Adrenal gland (tissue), 5 donors: ENCODE measurements around the gene SETD4.

Experiments
- POLR2A ChIP-seq, 2 donors: fragments of 450-650 bp; IDR thresholded peaks; one replicate each; pipeline ENCODE4 v1.6.1; 2017; ENCODE audit warnings: antibody characterized with exemption in 2 of 2, mild to moderate bottlenecking in 2 of 2, moderate library complexity in 1 of 2
- TF ChIP-seq, protein P1 (sequence below), 6 experiments: fragments of 450-650 bp in 4 of 6; fragments of 200-600 bp in 2 of 6; sonication (generic) in 1 of 6; IDR thresholded peaks; 1 replicate in 5 of 6; 2 replicates in 1 of 6; pipeline versions ENCODE4 v1.5.1 to v1.8.0; 2016 to 2021; ENCODE audit warnings: antibody characterized with exemption in 6 of 6, mild to moderate bottlenecking in 2 of 6, moderate library complexity in 1 of 6
- donor health status: DM: no; HTN: no; CAD: no.

- TF ChIP-seq, protein P1, sequence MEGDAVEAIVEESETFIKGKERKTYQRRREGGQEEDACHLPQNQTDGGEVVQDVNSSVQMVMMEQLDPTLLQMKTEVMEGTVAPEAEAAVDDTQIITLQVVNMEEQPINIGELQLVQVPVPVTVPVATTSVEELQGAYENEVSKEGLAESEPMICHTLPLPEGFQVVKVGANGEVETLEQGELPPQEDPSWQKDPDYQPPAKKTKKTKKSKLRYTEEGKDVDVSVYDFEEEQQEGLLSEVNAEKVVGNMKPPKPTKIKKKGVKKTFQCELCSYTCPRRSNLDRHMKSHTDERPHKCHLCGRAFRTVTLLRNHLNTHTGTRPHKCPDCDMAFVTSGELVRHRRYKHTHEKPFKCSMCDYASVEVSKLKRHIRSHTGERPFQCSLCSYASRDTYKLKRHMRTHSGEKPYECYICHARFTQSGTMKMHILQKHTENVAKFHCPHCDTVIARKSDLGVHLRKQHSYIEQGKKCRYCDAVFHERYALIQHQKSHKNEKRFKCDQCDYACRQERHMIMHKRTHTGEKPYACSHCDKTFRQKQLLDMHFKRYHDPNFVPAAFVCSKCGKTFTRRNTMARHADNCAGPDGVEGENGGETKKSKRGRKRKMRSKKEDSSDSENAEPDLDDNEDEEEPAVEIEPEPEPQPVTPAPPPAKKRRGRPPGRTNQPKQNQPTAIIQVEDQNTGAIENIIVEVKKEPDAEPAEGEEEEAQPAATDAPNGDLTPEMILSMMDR (IDR thresholded peaks at IDR 0.05), result peak; percentile 84 to 93 (median 90)
- no peak for TF ChIP-seq POLR2A (IDR thresholded peaks at IDR 0.05)
Observed at GRCh38 chr21:36028127-36029069, 31.9 kb downstream of the SETD4 start.
